HepG2 (cell line): ENCODE results near the gene JMJD8. TPM values are rescaled to one million over a fixed set of nuclear protein-coding genes. Genes with fewer than 3 reads are reported as not detected.
A peak's percentile ranks its signal among the peaks of the same experiment; 100 is the strongest.

ENCODE experiments used
- ATAC-seq: fragments of 200-7000 bp; cut with Tn5 transposase; 3 replicates; pipeline ENCODE4 v1.9.1; 2020; ENCODE audit warnings: mild to moderate bottlenecking, moderate library complexity
- BruUV-seq: library from RNA; stranded (reverse); fragments of 400-500 nt; replicated peaks from 2 replicates; lab custom pipeline; 2021; lab: Mats Ljungman, UMichigan
- CTCF ChIA-PET: fragments of 300-600 bp; formaldehyde crosslinking; extraction: SDS; loops from one replicate; lab custom pipeline; 2021; ENCODE audit warnings: low total read pairs, inconsistent platforms, low intra/inter-chr PET ratio; lab: Yijun Ruan, JAX
- POLR2A ChIA-PET: fragments of 350-600 bp; sonication (Branson Sonifier 250); formaldehyde crosslinking; loops from one replicate; lab custom pipeline; 2020; ENCODE audit warnings: antibody characterized with exemption, inconsistent platforms; lab: Yijun Ruan, JAX
- DNase-seq: peaks from one replicate; pipeline ENCODE4 v3.0.0-alpha.2; 2015; ENCODE audit warnings: low spot score
- FAIRE-seq: peaks from 3 replicates; lab custom pipeline; 2011; peaks lifted over from hg19 to GRCh38; lab: Jason Lieb, UNC
- H2AFZ ChIP-seq: one replicate; pipeline ENCODE4 v1.6.1; 2011; ENCODE audit warnings: low read length, inconsistent platforms
- H3K27ac ChIP-seq: fragments of 300-600 bp; 3 replicates; pipeline ENCODE4 v1.8.0; 2011; ENCODE audit warnings: mixed run types, mild to moderate bottlenecking, mixed read lengths, low read length, inconsistent platforms; ENCODE audit not compliant: insufficient read depth; ENCODE audit errors: extremely low read length
- H3K27me3 ChIP-seq, 2 experiments: fragments of 200-600 bp in 1 of 2; 2 replicates in 1 of 2; 3 replicates in 1 of 2; pipeline versions ENCODE4 v1.6.0 to v1.8.0; 2011; ENCODE audit warnings: low read length in 2 of 2, mild to moderate bottlenecking in 2 of 2, moderate library complexity in 2 of 2, inconsistent platforms in 1 of 2; ENCODE audit not compliant: insufficient read depth in 2 of 2, control insufficient read depth in 1 of 2
- H3K36me3 ChIP-seq, 2 experiments: fragments of 200-600 bp in 1 of 2; replicated peaks in 1 of 2; 2 replicates in 1 of 2; 3 replicates in 1 of 2; pipeline versions ENCODE4 v1.5.1 to v1.8.0; 2011; ENCODE audit warnings: low read length in 2 of 2, inconsistent platforms in 1 of 2; ENCODE audit not compliant: insufficient read depth in 2 of 2, control insufficient read depth in 1 of 2
- H3K4me1 ChIP-seq: 2 replicates; pipeline ENCODE4 v1.5.1; 2012; ENCODE audit warnings: low read length, inconsistent platforms; ENCODE audit not compliant: insufficient read depth
- H3K4me2 ChIP-seq: 2 replicates; pipeline ENCODE4 v1.6.0; 2011; ENCODE audit warnings: low read depth, low read length, inconsistent platforms
- H3K4me3 ChIP-seq, 3 experiments: fragments of 200-600 bp in 1 of 3; sonication (generic), shearing (Covaris generic) in 1 of 3; replicated peaks in 1 of 3; 2 replicates each; pipeline ENCODE4 v1.5.1; 2011 to 2016; ENCODE audit warnings: low read length in 3 of 3, inconsistent platforms in 2 of 3, low read depth in 2 of 3, mild to moderate bottlenecking in 2 of 3, control low read depth in 1 of 3, mixed read lengths in 1 of 3; ENCODE audit not compliant: insufficient read depth in 1 of 3
- H3K79me2 ChIP-seq: one replicate; pipeline ENCODE4 v1.6.1; 2011; ENCODE audit warnings: low read length, inconsistent platforms; ENCODE audit not compliant: insufficient read depth
- H3K9ac ChIP-seq: 2 replicates; pipeline ENCODE4 v1.6.0; 2011; ENCODE audit warnings: mild to moderate bottlenecking, low read depth, low read length, inconsistent platforms; ENCODE audit not compliant: insufficient read depth
- H3K9me3 ChIP-seq: 2 replicates; pipeline ENCODE4 v1.5.1; 2012; ENCODE audit warnings: mild to moderate bottlenecking, low read length
- H4K20me1 ChIP-seq: 2 replicates; pipeline ENCODE4 v1.6.0; 2011; ENCODE audit warnings: inconsistent platforms, mild to moderate bottlenecking, low read length, moderate library complexity; ENCODE audit not compliant: insufficient read depth
- BCLAF1 ChIP-seq: fragments of 450-650 bp; IDR thresholded peaks from 2 replicates; pipeline ENCODE4 v1.6.1; 2017; ENCODE audit warnings: mild to moderate bottlenecking
- CBX2 ChIP-seq, 2 experiments: fragments of 200-600 bp in 1 of 2; sonication (generic); formaldehyde crosslinking in 1 of 2; IDR thresholded peaks; 2 replicates each; pipeline versions ENCODE4 v1.7.0 to v1.8.1; 2018 to 2022; ENCODE audit warnings: low read depth in 2 of 2, low read length in 1 of 2, mild to moderate bottlenecking in 1 of 2, missing genetic modification reagents in 1 of 2
- CEBPG ChIP-seq: IDR thresholded peaks from 2 replicates; pipeline ENCODE4 v1.6.1; 2016
- ELF3 ChIP-seq: IDR thresholded peaks from 2 replicates; pipeline ENCODE4 v1.6.1; 2016; ENCODE audit warnings: missing genetic modification reagents, missing compliant biosample characterization
- GZF1 ChIP-seq: sonication (generic); formaldehyde crosslinking; IDR thresholded peaks from 2 replicates; pipeline ENCODE4 v1.5.1; 2020; ENCODE audit warnings: mild to moderate bottlenecking, missing genetic modification reagents
- HES4 ChIP-seq: sonication (generic); formaldehyde crosslinking; IDR thresholded peaks from 2 replicates; pipeline ENCODE4 v1.9.0; 2021; ENCODE audit warnings: mild to moderate bottlenecking, missing genetic modification reagents, borderline replicate concordance
- JDP2 ChIP-seq: sonication (generic); formaldehyde crosslinking; IDR thresholded peaks from 2 replicates; pipeline ENCODE4 v1.8.1; 2022; ENCODE audit warnings: missing genetic modification reagents, borderline replicate concordance
- KLF9 ChIP-seq: IDR thresholded peaks from 2 replicates; pipeline ENCODE4 v1.6.1; 2016; ENCODE audit warnings: low read depth
- LBX2 ChIP-seq: sonication (generic); formaldehyde crosslinking; IDR thresholded peaks from 2 replicates; pipeline ENCODE4 v1.5.0; 2020; ENCODE audit warnings: missing genetic modification reagents, mild to moderate bottlenecking, borderline replicate concordance
- NFKBIZ ChIP-seq: IDR thresholded peaks from 2 replicates; pipeline ENCODE4 v1.6.1; 2018; ENCODE audit warnings: missing genetic modification reagents, missing compliant biosample characterization
- RBAK ChIP-seq: sonication (generic); formaldehyde crosslinking; IDR thresholded peaks from 2 replicates; pipeline ENCODE4 v1.5.1; 2020; ENCODE audit warnings: mild to moderate bottlenecking, missing genetic modification reagents
- RFX3 ChIP-seq: IDR thresholded peaks from 2 replicates; pipeline ENCODE4 v1.6.1; 2016; ENCODE audit warnings: missing biosample characterization, missing genetic modification reagents
- RFXANK ChIP-seq: IDR thresholded peaks from 2 replicates; pipeline ENCODE4 v1.6.1; 2016
- SMYD3 ChIP-seq: sonication (generic); formaldehyde crosslinking; IDR thresholded peaks from 2 replicates; pipeline ENCODE4 v1.8.1; 2023; ENCODE audit warnings: mild to moderate bottlenecking, missing genetic modification reagents
- SSRP1 ChIP-seq: IDR thresholded peaks from 2 replicates; pipeline ENCODE4 v1.6.1; 2016; ENCODE audit warnings: control low read depth
- U2AF1 ChIP-seq: fragments of 200-400 bp; formaldehyde crosslinking; optimal IDR thresholded peaks from 2 replicates; pipeline ENCODE3; 2017; ENCODE audit warnings: mild to moderate bottlenecking, low read depth, low read length
- WIZ ChIP-seq: sonication (generic); formaldehyde crosslinking; IDR thresholded peaks from 2 replicates; pipeline ENCODE4 v1.5.1; 2020; ENCODE audit warnings: mild to moderate bottlenecking, missing genetic modification reagents
- ZKSCAN8 ChIP-seq: IDR thresholded peaks from 2 replicates; pipeline ENCODE4 v1.6.1; 2016; ENCODE audit warnings: borderline replicate concordance, missing genetic modification reagents, missing compliant biosample characterization
- ZNF441 ChIP-seq: sonication (generic); formaldehyde crosslinking; IDR thresholded peaks from 2 replicates; pipeline ENCODE4 v1.7.0; 2021; ENCODE audit warnings: missing genetic modification reagents, borderline replicate concordance
- ZNF552 ChIP-seq: sonication (generic); formaldehyde crosslinking; IDR thresholded peaks from 2 replicates; pipeline ENCODE4 v1.9.0; 2022; ENCODE audit warnings: missing genetic modification reagents, mild to moderate bottlenecking, borderline replicate concordance
- ZNF670 ChIP-seq: sonication (generic); formaldehyde crosslinking; IDR thresholded peaks from 2 replicates; pipeline ENCODE4 v1.8.0; 2022; ENCODE audit warnings: mild to moderate bottlenecking, missing genetic modification reagents, borderline replicate concordance
- WGBS: methylation state at CpG from one replicate; pipeline ENCODE4 v1.1.6; 2017; ENCODE audit warnings: low lambda C conversion rate; 5-methylcytosine and 5-hydroxymethylcytosine counted together
- in situ Hi-C: cut with HindIII; loops from 2 replicates; pipeline ENCODE4 v1.10.0; 2017; ENCODE audit warnings: low pct_unique_long_range_greater_than_20kb; ENCODE audit not compliant: extremely low pct_ligation_motif_present
- intact Hi-C: fragments of 100-400 bp; cut with micrococcal nuclease; formaldehyde crosslinking; loops from one replicate; pipeline ENCODE4 v1.10.0; 2022; ENCODE audit not compliant: unreplicated experiment
- polyA plus RNA-seq, 8 experiments: library from polyadenylated mRNA; depleted of rRNA in 3 of 8; stranded (reverse) in 7 of 8; unstranded in 1 of 8; fragments of >200 nt; fragmentation: Illumina TruSeq in 4 of 8; extraction: Trizol in 4 of 8; gene quantifications; 2 replicates each; pipeline versions ENCODE4 v1.2.1 to v1.2.3, GENCODE V29; 2011 to 2016; ENCODE audit warnings: low read depth in 4 of 8, missing spikeins in 1 of 8, mixed read lengths in 1 of 8; ENCODE audit not compliant: insufficient read depth in 1 of 8
- total RNA-seq, 5 experiments: library from RNA; depleted of rRNA; stranded (reverse); fragments of >200 nt; fragmentation: Illumina TruSeq; extraction: Trizol; gene quantifications; 2 replicates each; pipeline ENCODE4 v1.2.3, GENCODE V29; 2016; ENCODE audit warnings: low read depth in 1 of 5
- TF ChIP-seq, protein P1 (sequence below): sonication (generic); formaldehyde crosslinking; IDR thresholded peaks from 2 replicates; pipeline ENCODE4 v1.4.0; 2020; ENCODE audit warnings: mild to moderate bottlenecking, missing genetic modification reagents

JMJD8 gene
- total and polyA plus RNA-seq, 2 of the 13 experiments (the other 11 are each of a cell fraction or from before 2014, with no cell fraction given) = 2.6 to 11.8 TPM

GRCh38 chr16:695355-696089, 11.4 kb upstream of the JMJD8 start:
- intact Hi-C loops (no loop called here), in situ Hi-C loops (no loop called here)
- Histone ChIP-seq H3K36me3 (no peaks in the 10 kb centered on the region), H3K9ac (no peak overlapping the region), H3K4me1 (peaks cover 12% of the 10 kb centered on the region), H3K27me3 (peaks cover 15 to 45% of the 10 kb centered on the region in 2 experiments), H2AFZ (no peak overlapping the region), H3K27ac (no peak overlapping the region), H4K20me1 (no peaks in the 10 kb centered on the region), H3K4me3 (peak overlapping the region in 2 of 3 experiments; percentile 57 to 65; a peak in 3 of 6 replicates), H3K4me2 (peak overlapping the region; percentile 74), H3K9me3 (no peaks in the 10 kb centered on the region), H3K79me2 (no peaks in the 10 kb centered on the region)
- BruUV-seq = no TSS peak
- WGBS = 1% methylated on average over 17 of the region's 71 CpGs
- ATAC-seq (peak; percentile 31), FAIRE-seq (no peak), DNase-seq (no peak)
- POLR2A ChIA-PET = interaction anchor here (0.6 to 3.4 kb wide), 9 partner anchors 12 to 65 kb away, joined by 3 to 21 read pairs (median 4); partner anchors contain the start of genes ANTKMT, METRN, MSLN and RHBDL1
- CTCF ChIA-PET = no interaction called here
- TF ChIP-seq, protein P1, sequence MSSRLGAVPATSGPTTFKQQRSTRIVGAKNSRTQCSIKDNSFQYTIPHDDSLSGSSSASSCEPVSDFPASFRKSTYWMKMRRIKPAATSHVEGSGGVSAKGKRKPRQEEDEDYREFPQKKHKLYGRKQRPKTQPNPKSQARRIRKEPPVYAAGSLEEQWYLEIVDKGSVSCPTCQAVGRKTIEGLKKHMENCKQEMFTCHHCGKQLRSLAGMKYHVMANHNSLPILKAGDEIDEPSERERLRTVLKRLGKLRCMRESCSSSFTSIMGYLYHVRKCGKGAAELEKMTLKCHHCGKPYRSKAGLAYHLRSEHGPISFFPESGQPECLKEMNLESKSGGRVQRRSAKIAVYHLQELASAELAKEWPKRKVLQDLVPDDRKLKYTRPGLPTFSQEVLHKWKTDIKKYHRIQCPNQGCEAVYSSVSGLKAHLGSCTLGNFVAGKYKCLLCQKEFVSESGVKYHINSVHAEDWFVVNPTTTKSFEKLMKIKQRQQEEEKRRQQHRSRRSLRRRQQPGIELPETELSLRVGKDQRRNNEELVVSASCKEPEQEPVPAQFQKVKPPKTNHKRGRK (CRISPR knock-in tag) = no peak
- TF ChIP-seq ZNF441 (CRISPR knock-in tag) = no peak
- 0 out of 2 replicates have a peak, but pooled peaks have one; percentile 44 for TF ChIP-seq ZNF552 (CRISPR knock-in tag)
- TF ChIP-seq GZF1 (CRISPR knock-in tag) = no peak
- TF ChIP-seq SMYD3 (CRISPR knock-in tag) = no peak
- no peak for TF ChIP-seq CBX2 (IDR thresholded peaks at IDR 0.05; ENCODE audit: low read depth, low read length)
- no peak for TF ChIP-seq CBX2 (CRISPR knock-in tag; IDR thresholded peaks at IDR 0.05; ENCODE audit: low read depth)
- TF ChIP-seq ZNF670 = no peak
- peak; percentile 85; the same call in 1 of the 2 replicates for TF ChIP-seq HES4 (CRISPR knock-in tag)
- no peak for TF ChIP-seq RFX3 (CRISPR knock-in tag)
- TF ChIP-seq NFKBIZ (CRISPR knock-in tag) = 0 out of 2 replicates have a peak, but pooled peaks have one; percentile 42
- TF ChIP-seq JDP2 (CRISPR knock-in tag) = no peak
- TF ChIP-seq SSRP1 (CRISPR knock-in tag) = no peak
- TF ChIP-seq BCLAF1 = no peak
- TF ChIP-seq LBX2 (CRISPR knock-in tag) = peak; percentile 91
- TF ChIP-seq U2AF1 = no peak
- no peak for TF ChIP-seq CEBPG (CRISPR knock-in tag)
- no peak for TF ChIP-seq RBAK (CRISPR knock-in tag)
- TF ChIP-seq ZKSCAN8 (CRISPR knock-in tag) = no peak
- no peak for TF ChIP-seq KLF9
- TF ChIP-seq WIZ = no peak
- TF ChIP-seq RFXANK (CRISPR knock-in tag) = no peak
- peak; percentile 25; the same call in 1 of the 2 replicates for TF ChIP-seq ELF3 (CRISPR knock-in tag)
